Measurements from ENCODE around the gene APBB1. TPM values are rescaled to one million over a fixed set of nuclear protein-coding genes. Genes with fewer than 3 reads are reported as not detected.

The APBB1 gene
- total and polyA plus RNA-seq, 9 of the 15 experiments (the other 6 are each of a cell fraction or from before 2014, with no cell fraction given), result 0.04 to 0.73 (median 0.40) TPM

- WGBS (ENCODE audit: insufficient coverage, low coverage, missing lambda C conversion rate), result 6% methylated on average over 3 of the region's 3 CpGs
- H3K9me3 ChIP-seq (replicated peaks; ENCODE audit: control insufficient read depth, insufficient read depth, low read depth, low read length), result no peaks in the 10 kb centered on the region; the same call in 1 of the 2 replicates
- no peak overlapping the region for H3K27ac ChIP-seq (ENCODE audit: extremely low read depth, low read depth, low read length)
- no peaks in the 10 kb centered on the region for H3K9me1 ChIP-seq (ENCODE audit: control insufficient read depth, insufficient read depth, low read length)
- H3K4me3 ChIP-seq, result no peak overlapping the region
- peaks cover 4 to 12% of the 10 kb centered on the region in 2 experiments; a peak in 4 of 5 replicates for H3K4me1 ChIP-seq (replicated peaks in 1 of 2; ENCODE audit: control insufficient read depth in 2 of 2, insufficient read depth in 2 of 2, low read length in 2 of 2)
- intact Hi-C loops (cut with micrococcal nuclease), result no loop called here
- H3K79me2 ChIP-seq (ENCODE audit: control insufficient read depth, insufficient read depth, low read length), result no peaks in the 10 kb centered on the region
- H2AFZ ChIP-seq (ENCODE audit: low read depth, low read length), result no peak overlapping the region
- no peaks in the 10 kb centered on the region for H4K20me1 ChIP-seq (replicated peaks; ENCODE audit: control insufficient read depth, insufficient read depth, low read length)
- no peak overlapping the region for H3K4me2 ChIP-seq (ENCODE audit: insufficient read depth, low read length)
- in situ Hi-C loops (cut with MboI), result no loop called here
- ChIA-PET POLR2A (interaction anchor here (1.2 to 1.3 kb wide), 2 partner anchors 9 to 32 kb away, joined by 4 to 5 read pairs; no protein-coding TSS in a partner anchor), CTCF (ENCODE audit: low intra/inter-chr PET ratio) (no interaction called here)
- DNase-seq (ENCODE audit: extremely low read depth in 1 of 4, low spot score in 3 of 4) (no peak), ATAC-seq (no peak), FAIRE-seq (no peak)
- H3K36me3 ChIP-seq (ENCODE audit: control insufficient read depth, insufficient read depth, low read length), result no peaks in the 10 kb centered on the region
- TF ChIP-seq EHMT2 (IDR thresholded peaks at IDR 0.05) (peak; percentile 72; the same call in 1 of the 2 replicates), POLR3A (IDR thresholded peaks at IDR 0.05; ENCODE audit: borderline replicate concordance, extremely low read depth, insufficient read depth, insufficient read length) (no peak), BACH1 (tag; IDR thresholded peaks at IDR 0.05) (no peak), ZNF24 (IDR thresholded peaks at IDR 0.05) (peak; percentile 70), MIER1 (IDR thresholded peaks at IDR 0.05; ENCODE audit: low read depth) (peak; percentile 77), NUFIP1 (IDR thresholded peaks at IDR 0.05; ENCODE audit: partially characterized antibody) (no peak), REST (IDR thresholded peaks at IDR 0.05; ENCODE audit: borderline replicate concordance) (peak; percentile 85), REST (CRISPR knock-in tag; IDR thresholded peaks at IDR 0.05; ENCODE audit: low read depth) (no peak)
- H3K27me3 ChIP-seq (ENCODE audit: control insufficient read depth in 2 of 2, insufficient read depth in 2 of 2, low read length in 2 of 2), result peaks cover 26 to 45% of the 10 kb centered on the region in 2 experiments
- BruUV-seq (replicated peaks), result no TSS peak
- H3K9ac ChIP-seq (ENCODE audit: insufficient read depth in 1 of 2, low read depth in 2 of 2, low read length in 2 of 2), result no peak overlapping the region
Observed at GRCh38 chr11:6420677-6421076, 1.8 kb upstream of the APBB1 start.

Measured in K562 (cell line).